GM12875 (cell line): ENCODE results near the gene KRTAP12-1.

Experiments used
- H3K4me3 ChIP-seq: one replicate; pipeline ENCODE4 v1.5.1; 2011; ENCODE audit warnings: low read depth, low read length, control low read depth
- CTCF ChIP-seq: IDR thresholded peaks from 2 replicates; pipeline ENCODE4 v1.5.1; 2011; ENCODE audit warnings: low read depth, mild to moderate bottlenecking, control low read depth, inconsistent platforms, low read length, moderate library complexity, borderline replicate concordance; ENCODE audit not compliant: insufficient read depth

Gene KRTAP12-1

GRCh38 chr21:44711327-44712202 lies 29.6 kb upstream of the KRTAP12-1 start, which contains the start of gene TSPEAR:
Gene TSPEAR, minus strand, starts transcription at chr21:44711572. Its CDS starts 58 bp downstream, at chr21:44711514.
- H3K4me3 ChIP-seq: no peak within 1 kb of the TSS
- no peak for TF ChIP-seq CTCF

- no peak overlapping the region for H3K4me3 ChIP-seq
- no peak for TF ChIP-seq CTCF
Observed at GRCh38 chr21:44710756-44711326, 28.9 kb upstream of the KRTAP12-1 start.

- no peak overlapping the region for H3K4me3 ChIP-seq
- TF ChIP-seq CTCF: no peak
Observed at GRCh38 chr21:44710294-44710665, 28.3 kb upstream of the KRTAP12-1 start.

GRCh38 chr21:44709426-44710293 lies 27.7 kb upstream of the KRTAP12-1 start:
- H3K4me3 ChIP-seq: no peak overlapping the region
- TF ChIP-seq CTCF: no peak

GRCh38 chr21:44708866-44709425 lies 27.0 kb upstream of the KRTAP12-1 start:
- H3K4me3 ChIP-seq: no peak overlapping the region
- no peak for TF ChIP-seq CTCF

- no peak for TF ChIP-seq CTCF
- no peak overlapping the region for H3K4me3 ChIP-seq
Observed at GRCh38 chr21:44708213-44708865, 26.4 kb upstream of the KRTAP12-1 start.
